Measurements from ENCODE around the gene VTI1B.
"Not testable (repeated sequence)": the region's sequence is repeated elsewhere in the genome, so short reads cannot be mapped to it uniquely, and the experiment has no call there.

Gene VTI1B

DNA sequence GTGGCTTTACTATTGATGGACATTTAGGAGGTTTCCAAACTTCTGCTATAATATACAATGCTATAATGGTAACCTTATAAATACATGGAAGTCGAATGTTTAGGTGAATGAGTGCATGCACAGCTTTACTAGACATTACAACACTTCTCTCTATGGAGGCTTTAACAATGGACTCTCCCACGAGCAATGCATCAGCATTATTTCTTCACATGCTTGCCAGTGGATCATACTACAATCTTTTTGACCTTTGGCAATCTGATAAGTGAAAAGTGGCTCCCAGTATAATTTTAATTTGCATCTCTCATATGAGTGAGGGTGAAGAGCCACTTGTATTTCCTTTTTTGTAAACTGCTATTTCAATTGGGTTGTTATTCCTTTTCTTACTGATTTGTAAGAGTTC is 45.4 kb upstream of the VTI1B start:
- no peaks in the 10 kb centered on the region for H3F3A ChIP-seq (ENCODE audit: insufficient read depth)
- no peaks in the 10 kb centered on the region for H3K36me3 ChIP-seq (ENCODE audit: low read length)
- H3K9me3 ChIP-seq (ENCODE audit: insufficient read depth, low read length) = no peaks in the 10 kb centered on the region
- TF ChIP-seq, protein P1, sequence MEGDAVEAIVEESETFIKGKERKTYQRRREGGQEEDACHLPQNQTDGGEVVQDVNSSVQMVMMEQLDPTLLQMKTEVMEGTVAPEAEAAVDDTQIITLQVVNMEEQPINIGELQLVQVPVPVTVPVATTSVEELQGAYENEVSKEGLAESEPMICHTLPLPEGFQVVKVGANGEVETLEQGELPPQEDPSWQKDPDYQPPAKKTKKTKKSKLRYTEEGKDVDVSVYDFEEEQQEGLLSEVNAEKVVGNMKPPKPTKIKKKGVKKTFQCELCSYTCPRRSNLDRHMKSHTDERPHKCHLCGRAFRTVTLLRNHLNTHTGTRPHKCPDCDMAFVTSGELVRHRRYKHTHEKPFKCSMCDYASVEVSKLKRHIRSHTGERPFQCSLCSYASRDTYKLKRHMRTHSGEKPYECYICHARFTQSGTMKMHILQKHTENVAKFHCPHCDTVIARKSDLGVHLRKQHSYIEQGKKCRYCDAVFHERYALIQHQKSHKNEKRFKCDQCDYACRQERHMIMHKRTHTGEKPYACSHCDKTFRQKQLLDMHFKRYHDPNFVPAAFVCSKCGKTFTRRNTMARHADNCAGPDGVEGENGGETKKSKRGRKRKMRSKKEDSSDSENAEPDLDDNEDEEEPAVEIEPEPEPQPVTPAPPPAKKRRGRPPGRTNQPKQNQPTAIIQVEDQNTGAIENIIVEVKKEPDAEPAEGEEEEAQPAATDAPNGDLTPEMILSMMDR (IDR thresholded peaks at IDR 0.05; ENCODE audit: insufficient read depth, low read length, poor library complexity, severe bottlenecking) = no peak
- no peak for TF ChIP-seq EZH2phosphoT487 (conservative IDR thresholded peaks at IDR 0.05; ENCODE audit: low read length)
- H3K4me3 ChIP-seq (ENCODE audit: insufficient read depth, low read length, poor library complexity, severe bottlenecking) = no peak overlapping the region
- no peak overlapping the region for H2AFZ ChIP-seq (ENCODE audit: low read depth, low read length, severe bottlenecking)
- no peaks in the 10 kb centered on the region for H3K27me3 ChIP-seq (ENCODE audit: low read length)
- H3K9ac ChIP-seq (ENCODE audit: low read length) = no peak overlapping the region
- no peaks in the 10 kb centered on the region for H3K79me2 ChIP-seq (ENCODE audit: insufficient read depth, low read length)
- no peak overlapping the region for H3K27ac ChIP-seq (ENCODE audit: low read depth, low read length)
- no peaks in the 10 kb centered on the region for H3K9me2 ChIP-seq (replicated peaks; ENCODE audit: insufficient read depth, low read length)
- H4K20me1 ChIP-seq (ENCODE audit: low read depth, low read length) = no peaks in the 10 kb centered on the region
- no peak overlapping the region for H3K4me2 ChIP-seq (ENCODE audit: low read depth, low read length, poor library complexity, severe bottlenecking)

DNA sequence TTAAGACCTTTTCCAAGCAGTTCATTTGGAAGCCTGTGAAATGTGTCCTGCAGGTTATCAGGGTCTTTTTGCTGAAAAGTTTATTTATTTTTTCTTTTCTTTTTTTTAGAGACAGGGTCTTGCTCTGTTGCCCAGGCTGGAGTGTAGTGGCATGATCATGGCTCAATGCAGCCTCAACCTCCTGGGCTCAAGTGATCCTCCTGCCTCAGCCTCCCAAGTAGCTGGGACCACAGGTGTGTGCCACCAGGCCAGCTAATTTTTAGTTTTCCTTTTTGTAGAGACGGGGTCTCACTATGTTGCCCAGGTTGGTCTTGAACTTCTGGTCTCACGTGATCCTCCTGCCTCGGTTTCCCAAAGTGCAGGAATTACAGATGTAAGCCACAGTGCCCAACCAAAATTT is 45.0 kb upstream of the VTI1B start:
- not testable (repeated sequence) for H3K27ac ChIP-seq (ENCODE audit: low read depth, low read length); H3F3A ChIP-seq (ENCODE audit: insufficient read depth)

DNA sequence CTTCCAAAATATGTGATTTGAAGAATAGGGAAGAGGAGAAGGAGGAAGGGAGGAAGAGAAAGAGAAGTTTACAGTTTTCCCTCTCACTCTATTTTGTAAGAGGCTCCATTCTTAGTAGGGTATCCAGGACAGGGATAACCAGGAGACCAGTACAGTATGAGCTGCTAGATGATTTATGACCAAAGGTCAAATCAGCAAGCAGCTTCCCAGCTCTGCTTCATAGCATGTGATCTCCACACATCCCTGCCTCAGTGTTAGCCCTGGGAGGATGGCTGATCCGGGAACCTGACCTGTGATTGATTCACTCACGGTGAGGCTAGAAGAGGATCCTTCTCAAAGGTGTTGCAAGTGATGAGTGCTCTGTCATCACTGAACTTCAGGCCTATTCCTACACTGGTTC is 43.8 kb upstream of the VTI1B start:
- Histone ChIP-seq H3F3A (ENCODE audit: insufficient read depth) (no peaks in the 10 kb centered on the region), H2AFZ (ENCODE audit: low read depth, low read length, severe bottlenecking) (no peak overlapping the region), H3K9me3 (ENCODE audit: insufficient read depth, low read length) (no peaks in the 10 kb centered on the region), H3K4me3 (ENCODE audit: insufficient read depth, low read length, poor library complexity, severe bottlenecking) (no peak overlapping the region), H3K27ac (ENCODE audit: low read depth, low read length) (no peak overlapping the region), H3K4me2 (ENCODE audit: low read depth, low read length, poor library complexity, severe bottlenecking) (no peak overlapping the region), H3K9ac (ENCODE audit: low read length) (no peak overlapping the region), H4K20me1 (ENCODE audit: low read depth, low read length) (no peaks in the 10 kb centered on the region), H3K79me2 (ENCODE audit: insufficient read depth, low read length) (no peaks in the 10 kb centered on the region), H3K36me3 (ENCODE audit: low read length) (no peaks in the 10 kb centered on the region), H3K9me2 (replicated peaks; ENCODE audit: insufficient read depth, low read length) (no peaks in the 10 kb centered on the region), H3K27me3 (ENCODE audit: low read length) (no peaks in the 10 kb centered on the region)
- TF ChIP-seq EZH2phosphoT487 (conservative IDR thresholded peaks at IDR 0.05; ENCODE audit: low read length) = no peak
- TF ChIP-seq, protein P1 (IDR thresholded peaks at IDR 0.05; ENCODE audit: insufficient read depth, low read length, poor library complexity, severe bottlenecking) = no peak

More for the DNA sequence above, 45.0 kb upstream of the VTI1B start:
- H3K4me2 ChIP-seq (ENCODE audit: low read depth, low read length, poor library complexity, severe bottlenecking); H3K9ac ChIP-seq (ENCODE audit: low read length); H3K79me2 ChIP-seq (ENCODE audit: insufficient read depth, low read length); H2AFZ ChIP-seq (ENCODE audit: low read depth, low read length, severe bottlenecking); H3K36me3 ChIP-seq (ENCODE audit: low read length); H3K4me3 ChIP-seq (ENCODE audit: insufficient read depth, low read length, poor library complexity, severe bottlenecking); H3K27me3 ChIP-seq (ENCODE audit: low read length); H3K9me2 ChIP-seq (replicated peaks; ENCODE audit: insufficient read depth, low read length); H3K9me3 ChIP-seq (ENCODE audit: insufficient read depth, low read length); H4K20me1 ChIP-seq (ENCODE audit: low read depth, low read length): not testable (repeated sequence)

DNA sequence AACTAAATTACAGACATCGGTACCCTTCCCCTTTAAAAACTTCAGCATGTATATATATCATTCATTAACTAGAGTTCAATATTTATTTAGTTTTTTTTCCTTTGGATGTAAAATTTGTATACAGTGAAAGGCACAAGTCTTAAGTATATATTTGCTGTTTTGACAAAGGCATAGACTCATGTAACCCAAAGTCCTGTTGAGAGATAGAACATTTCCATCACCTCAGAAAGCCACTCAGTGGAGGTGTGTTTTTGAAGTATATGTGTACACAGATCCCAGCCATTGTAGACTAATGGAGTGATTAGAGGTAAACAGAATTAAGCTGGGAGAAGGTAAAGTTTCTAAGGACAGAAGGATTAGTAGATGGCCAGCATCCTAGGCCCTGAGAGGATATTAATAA is 42.6 kb upstream of the VTI1B start:
- Histone ChIP-seq H3K27ac (ENCODE audit: low read depth, low read length) (no peak overlapping the region), H3K79me2 (ENCODE audit: insufficient read depth, low read length) (no peaks in the 10 kb centered on the region), H3K9me2 (replicated peaks; ENCODE audit: insufficient read depth, low read length) (no peaks in the 10 kb centered on the region), H3K27me3 (ENCODE audit: low read length) (no peaks in the 10 kb centered on the region), H3K9me3 (ENCODE audit: insufficient read depth, low read length) (no peaks in the 10 kb centered on the region), H2AFZ (ENCODE audit: low read depth, low read length, severe bottlenecking) (no peak overlapping the region), H3K9ac (ENCODE audit: low read length) (no peak overlapping the region), H3F3A (ENCODE audit: insufficient read depth) (no peaks in the 10 kb centered on the region), H3K4me2 (ENCODE audit: low read depth, low read length, poor library complexity, severe bottlenecking) (no peak overlapping the region), H4K20me1 (ENCODE audit: low read depth, low read length) (no peaks in the 10 kb centered on the region), H3K4me3 (ENCODE audit: insufficient read depth, low read length, poor library complexity, severe bottlenecking) (no peak overlapping the region), H3K36me3 (ENCODE audit: low read length) (no peaks in the 10 kb centered on the region)
- TF ChIP-seq EZH2phosphoT487 (conservative IDR thresholded peaks at IDR 0.05; ENCODE audit: low read length) = no peak
- TF ChIP-seq, protein P1 (IDR thresholded peaks at IDR 0.05; ENCODE audit: insufficient read depth, low read length, poor library complexity, severe bottlenecking) = no peak
